Lower leg skin (tissue), 3 donors: ENCODE data around the gene ZNF560.

Source experiments
- CTCF ChIP-seq, 3 donors: fragments of 450-650 bp; IDR thresholded peaks; one replicate each; pipeline ENCODE4 v1.5.1; 2016; ENCODE audit warnings: antibody characterized with exemption in 3 of 3, mild to moderate bottlenecking in 3 of 3, moderate library complexity in 2 of 3
- POLR2A ChIP-seq, 2 donors: fragments of 450-650 bp; IDR thresholded peaks; one replicate each; pipeline ENCODE4 v1.6.1; 2016 to 2017; ENCODE audit warnings: antibody characterized with exemption in 2 of 2, mild to moderate bottlenecking in 1 of 2, moderate library complexity in 1 of 2

GRCh38 chr19:9436358-9436757, 62.1 kb downstream of the ZNF560 start:
- TF ChIP-seq CTCF (IDR thresholded peaks at IDR 0.05) (no peak), POLR2A (IDR thresholded peaks at IDR 0.05) (no peak)
